G401 (cell line): ENCODE data around the gene USP51. TPM values are rescaled to one million over a fixed set of nuclear protein-coding genes. Genes with fewer than 3 reads are reported as not detected.
A peak's percentile ranks its signal among the peaks of the same experiment; 100 is the strongest.
"Not testable (repeated sequence)": the region's sequence is repeated elsewhere in the genome, so short reads cannot be mapped to it uniquely, and the experiment has no call there.

Source experiments
- DNase-seq: peaks from one replicate; pipeline ENCODE4 v3.0.0-alpha.2; 2015; ENCODE audit warnings: low spot score
- in situ Hi-C: cut with HindIII; loops from 2 replicates; pipeline ENCODE4 v1.10.0; 2016; ENCODE audit warnings: low sequenced_read_pairs, mixed read lengths
- total RNA-seq: library from RNA; depleted of rRNA; stranded (reverse); fragments of >200 nt; shearing (Covaris generic); gene quantifications from 2 replicates; pipeline ENCODE4 v1.2.3, GENCODE V29; 2014; rRNA removed

Gene USP51
- total RNA-seq = 3.3 and 8.1 TPM in 2 replicates

GRCh38 chrX:55489314-55490009 lies at the start of gene USP51:
USP51 (minus strand) TSS chrX:55489848; CDS start chrX:55488939, 909 bp downstream.
- in situ Hi-C loops = no loop called here
- DNase-seq = peak; percentile 64

DNA sequence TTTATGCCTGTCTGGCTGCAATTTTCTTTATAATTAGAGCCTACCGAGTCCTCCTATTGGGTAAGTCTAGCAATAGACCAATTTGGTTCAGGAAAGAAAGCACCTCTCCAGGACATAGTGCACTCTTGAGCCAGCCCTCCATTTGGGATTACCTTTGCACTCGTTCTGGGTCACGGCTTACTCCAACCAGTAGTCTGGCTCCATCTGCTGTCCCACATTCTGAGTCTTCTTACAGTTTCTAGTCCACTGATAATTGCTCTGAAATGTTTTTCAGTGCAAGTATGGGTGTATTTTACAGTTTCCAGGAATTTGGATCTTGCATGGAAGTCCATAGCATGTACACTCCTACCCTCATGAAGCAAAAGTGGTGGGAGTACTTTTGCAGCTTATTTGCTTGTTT lies 34.8 kb upstream of the USP51 start:
- in situ Hi-C loops = no loop called here

DNA sequence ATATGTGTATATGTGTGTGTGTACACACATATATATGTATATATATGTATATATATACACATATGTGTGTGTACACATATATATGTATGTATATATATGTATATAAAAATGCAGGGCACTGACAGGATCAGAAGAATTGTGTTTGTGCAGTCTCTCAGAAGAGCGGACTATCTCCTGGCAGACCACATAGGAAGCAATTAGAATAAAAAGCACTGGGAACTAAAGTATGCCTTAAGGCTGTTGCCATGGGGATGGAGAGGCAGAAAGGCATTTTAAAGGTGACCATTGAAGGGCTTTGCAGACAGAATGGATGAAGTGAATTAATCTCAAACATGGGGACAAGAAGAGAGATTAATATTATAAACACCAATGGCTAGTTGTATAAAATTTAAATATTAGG lies 33.7 kb upstream of the USP51 start:
- in situ Hi-C loops = no loop called here
- no peak for DNase-seq

More for the DNA sequence above, 34.8 kb upstream of the USP51 start:
- peak; percentile 8 for DNase-seq

- no peak for DNase-seq
- in situ Hi-C loops = no loop called here
These were observed 33.1 kb upstream of the USP51 start for GRCh38 chrX:55522596-55523276.

DNA sequence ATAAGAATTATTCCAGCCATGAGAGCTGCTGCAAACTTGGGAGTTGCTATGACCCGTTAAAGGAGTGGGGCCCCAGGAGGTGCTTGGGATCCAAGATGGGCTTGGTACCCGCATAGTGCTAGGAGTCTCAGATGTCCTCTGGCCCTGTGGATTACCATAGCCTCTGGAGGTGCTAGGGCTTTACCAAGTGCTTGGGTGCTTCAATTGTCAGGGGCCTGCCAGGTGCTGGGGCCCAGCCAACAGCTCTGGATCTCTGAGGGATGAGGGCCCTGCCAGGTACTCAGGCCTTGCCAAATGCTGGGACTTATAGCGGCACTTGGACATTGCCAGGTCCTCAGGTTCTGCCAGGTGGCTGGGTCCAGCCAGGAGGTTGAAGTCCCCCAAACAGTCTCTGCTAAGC lies 32.0 kb upstream of the USP51 start:
- in situ Hi-C loops = no loop called here
- peak; percentile 0 for DNase-seq

GRCh38 chrX:55516794-55517481 lies 27.3 kb upstream of the USP51 start:
- DNase-seq, in situ Hi-C loops: not testable (repeated sequence)

DNA sequence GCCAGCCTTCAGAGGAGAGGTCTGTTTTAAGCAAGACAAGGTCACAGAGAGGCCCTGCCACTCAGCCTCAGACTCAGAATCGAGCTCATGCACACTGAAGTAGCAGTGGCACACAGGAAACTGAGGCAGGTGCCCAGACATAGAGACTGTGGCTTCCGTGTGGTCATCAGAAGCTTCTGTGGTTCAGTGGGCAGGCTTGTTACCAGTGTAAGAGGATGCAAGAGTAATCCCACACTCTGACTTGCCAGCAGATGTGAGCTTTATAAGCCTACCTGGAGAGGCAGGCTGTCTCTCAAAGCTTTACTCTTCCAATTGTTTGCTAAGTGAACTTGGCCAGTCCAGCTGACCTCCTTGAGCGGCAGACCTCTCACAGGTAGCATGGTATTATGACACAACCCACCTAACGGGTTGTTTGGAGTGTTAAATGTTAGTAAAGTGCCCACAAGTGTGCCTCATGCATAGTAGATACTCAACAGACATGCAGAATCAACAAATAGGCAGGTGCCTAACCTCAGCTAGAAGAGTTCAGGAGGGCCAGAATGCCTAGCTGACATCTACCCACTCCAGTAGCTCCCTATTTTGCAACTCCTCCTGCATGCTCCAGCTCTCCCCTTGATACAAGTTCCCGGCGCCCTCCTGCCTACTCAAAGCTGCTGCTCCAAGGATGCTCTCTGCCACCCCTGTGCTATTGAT lies 23.5 kb upstream of the USP51 start:
- DNase-seq, in situ Hi-C loops: not testable (repeated sequence)

- DNase-seq, in situ Hi-C loops: not testable (repeated sequence)
These were observed 18.9 kb upstream of the USP51 start for GRCh38 chrX:55508410-55509152.

DNA sequence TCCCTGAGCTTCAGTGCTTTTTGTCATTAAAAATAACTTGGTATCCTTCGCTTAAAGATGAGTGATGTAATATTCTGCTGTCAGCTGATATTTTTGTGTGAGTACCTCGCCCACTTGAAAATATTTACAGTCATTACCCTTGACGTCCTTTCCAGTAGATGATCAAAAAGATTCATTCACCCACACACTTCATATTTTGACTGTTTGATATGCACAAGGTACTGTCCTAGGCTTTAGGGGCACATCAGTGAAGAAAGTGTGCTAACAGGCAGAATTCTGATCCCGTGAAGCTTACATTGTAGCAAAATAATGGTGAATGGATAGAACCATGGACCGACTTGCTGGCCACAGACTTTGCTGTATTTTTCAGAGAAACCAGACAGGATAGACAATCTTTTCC lies 18.1 kb upstream of the USP51 start:
- in situ Hi-C loops, DNase-seq: not testable (repeated sequence)

GRCh38 chrX:55507010-55507409 lies 17.4 kb upstream of the USP51 start:
- in situ Hi-C loops = not testable (repeated sequence)

DNA sequence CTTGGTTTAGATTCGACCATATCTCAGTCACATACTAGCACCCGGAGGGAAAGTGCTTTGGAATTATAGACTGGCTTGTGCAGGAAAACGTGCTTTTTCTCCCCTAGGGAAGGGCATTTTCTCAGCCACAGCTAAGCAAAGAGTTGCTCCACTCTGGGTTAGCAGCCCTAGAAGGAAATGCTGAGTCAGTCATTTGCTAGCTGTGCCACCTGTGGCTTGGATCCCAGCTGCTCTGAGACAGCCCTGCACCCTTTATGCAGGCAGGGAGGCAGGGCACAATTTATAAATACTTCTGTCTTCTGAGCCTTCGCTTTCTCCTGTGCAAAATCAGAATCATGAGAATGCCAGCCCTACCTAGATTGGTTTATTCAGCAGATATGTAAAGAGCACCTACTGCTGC lies 1.3 kb upstream of the USP51 start:
- DNase-seq = no peak
- in situ Hi-C loops = no loop called here

More at GRCh38 chrX:55507010-55507409, 17.4 kb upstream of the USP51 start:
- DNase-seq = not testable (repeated sequence)

GRCh38 chrX:55490121-55490520 lies 473 bp upstream of the USP51 start:
- peak; percentile 29 for DNase-seq
- in situ Hi-C loops = no loop called here

GRCh38 chrX:55488593-55489313 lies 895 bp downstream of the USP51 start:
- in situ Hi-C loops = no loop called here
- peak; percentile 74 for DNase-seq

- in situ Hi-C loops = no loop called here
These were observed 1.5 kb downstream of the USP51 start for GRCh38 chrX:55488006-55488592.

DNA sequence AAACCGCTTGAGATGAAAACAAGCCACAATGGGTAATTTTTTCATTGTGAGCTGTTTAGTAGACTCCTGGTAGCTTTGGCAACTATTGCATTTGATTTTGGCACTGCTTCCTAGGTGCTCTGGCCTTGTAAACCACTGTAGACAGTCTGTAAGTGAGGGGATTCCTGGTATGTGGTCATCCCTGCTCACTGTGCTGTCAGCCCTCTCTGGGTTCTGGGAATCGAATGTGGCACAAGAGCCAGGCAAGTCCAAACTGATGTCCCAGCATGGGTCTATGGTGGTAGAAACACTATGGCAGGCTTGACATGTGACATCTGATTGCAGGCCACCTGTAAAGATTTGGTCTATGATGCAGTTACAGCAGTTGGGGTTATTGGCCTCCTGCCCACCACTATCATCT lies 2.5 kb downstream of the USP51 start:
- DNase-seq = no peak
- in situ Hi-C loops = no loop called here

More at GRCh38 chrX:55488006-55488592, 1.5 kb downstream of the USP51 start:
- DNase-seq = peak; percentile 40

- DNase-seq = peak; percentile 27
- in situ Hi-C loops = no loop called here
These were observed 2.9 kb downstream of the USP51 start for GRCh38 chrX:55486736-55487135.

- in situ Hi-C loops = no loop called here
- DNase-seq = no peak
These were observed 4.7 kb downstream of the USP51 start for GRCh38 chrX:55484948-55485347.
